Measurements from ENCODE around the gene SLC35D1. TPM values are rescaled to one million over a fixed set of nuclear protein-coding genes. Genes with fewer than 3 reads are reported as not detected.

Gene SLC35D1
- total and polyA plus RNA-seq, 9 of the 15 experiments (the other 6 are each of a cell fraction or from before 2014, with no cell fraction given) = 2.3 to 10.4 (median 6.4) TPM

DNA sequence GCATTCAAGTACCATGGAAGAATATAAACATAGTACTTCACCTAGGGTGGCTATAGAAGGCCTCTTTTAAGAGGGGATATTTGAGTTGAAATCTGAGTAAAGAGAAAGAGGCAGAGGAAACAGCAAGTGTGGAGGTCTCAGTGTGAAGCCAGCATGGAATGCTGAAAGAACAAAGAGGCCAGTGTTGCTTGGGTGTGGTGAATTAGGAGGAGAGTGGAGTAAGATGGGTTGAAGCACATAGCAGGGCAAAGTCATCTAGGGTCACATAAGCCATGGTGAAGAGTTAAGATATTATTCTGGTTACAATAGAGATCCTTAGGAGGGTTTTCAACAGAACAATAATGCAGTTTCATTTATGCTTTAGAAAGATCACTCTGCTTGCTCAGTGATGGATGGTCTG, 43.4 kb upstream of the SLC35D1 start (continued):
- no peak for TF ChIP-seq MYBL2 (IDR thresholded peaks at IDR 0.05; ENCODE audit: low read depth)
- no peak for TF ChIP-seq MYBL2 (CRISPR knock-in tag; IDR thresholded peaks at IDR 0.05; ENCODE audit: borderline replicate concordance)

DNA sequence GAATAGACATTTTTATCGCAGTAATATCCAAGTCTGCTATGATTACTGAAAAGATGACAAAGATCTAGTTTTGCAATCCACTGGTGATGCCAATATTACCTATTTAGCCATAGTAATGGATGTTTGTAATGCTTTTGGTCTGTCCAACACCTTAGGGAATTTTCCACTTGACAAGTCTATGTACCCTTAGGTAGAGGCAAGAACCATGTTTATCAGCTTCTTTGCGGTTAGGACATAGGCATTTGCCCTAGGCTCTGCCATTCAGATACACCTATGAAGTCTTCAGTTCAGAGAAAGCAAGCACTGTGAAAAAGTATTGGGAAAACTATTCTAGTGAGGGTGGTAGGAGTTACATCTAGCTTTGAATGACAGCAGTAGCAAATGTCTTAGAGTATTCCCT, 40.2 kb upstream of the SLC35D1 start:
- no peaks in the 10 kb centered on the region for H3K36me3 ChIP-seq (ENCODE audit: control insufficient read depth, insufficient read depth, low read length)
- DNase-seq (ENCODE audit: extremely low read depth in 1 of 4, low spot score in 3 of 4) = no peak
- no peaks in the 10 kb centered on the region for H3K9me1 ChIP-seq (ENCODE audit: control insufficient read depth, insufficient read depth, low read length)
- H3K9ac ChIP-seq (ENCODE audit: insufficient read depth in 1 of 2, low read depth in 2 of 2, low read length in 2 of 2) = no peak overlapping the region
- intact Hi-C loops (cut with micrococcal nuclease) = no loop called here
- no peak overlapping the region for H3K4me3 ChIP-seq
- CTCF ChIA-PET (ENCODE audit: low intra/inter-chr PET ratio) = no interaction called here
- no peak for ATAC-seq
- no peak overlapping the region for H3K27ac ChIP-seq (ENCODE audit: extremely low read depth, low read depth, low read length)
- in situ Hi-C loops (cut with MboI) = no loop called here
- no peaks in the 10 kb centered on the region for H3K9me3 ChIP-seq (replicated peaks; ENCODE audit: control insufficient read depth, insufficient read depth, low read depth, low read length)
- TF ChIP-seq MYNN (IDR thresholded peaks at IDR 0.05) = no peak
- TF ChIP-seq MYNN (CRISPR knock-in tag; IDR thresholded peaks at IDR 0.05) = no peak
- no peak for TF ChIP-seq ZNF197 (CRISPR knock-in tag; IDR thresholded peaks at IDR 0.05; ENCODE audit: low read depth)
- TF ChIP-seq POLR2B (IDR thresholded peaks at IDR 0.05; ENCODE audit: low read depth, partially characterized antibody) = no peak
- no peak for TF ChIP-seq PCBP1 (IDR thresholded peaks at IDR 0.05; ENCODE audit: low read depth, low read length, poor library complexity, severe bottlenecking)
- no peak for TF ChIP-seq TAF7 (tag; IDR thresholded peaks at IDR 0.05)
- no peak for TF ChIP-seq TGIF2 (CRISPR knock-in tag; IDR thresholded peaks at IDR 0.05)
- TF ChIP-seq CBX1 (IDR thresholded peaks at IDR 0.05; ENCODE audit: low read depth) = no peak
- TF ChIP-seq, protein P1, sequence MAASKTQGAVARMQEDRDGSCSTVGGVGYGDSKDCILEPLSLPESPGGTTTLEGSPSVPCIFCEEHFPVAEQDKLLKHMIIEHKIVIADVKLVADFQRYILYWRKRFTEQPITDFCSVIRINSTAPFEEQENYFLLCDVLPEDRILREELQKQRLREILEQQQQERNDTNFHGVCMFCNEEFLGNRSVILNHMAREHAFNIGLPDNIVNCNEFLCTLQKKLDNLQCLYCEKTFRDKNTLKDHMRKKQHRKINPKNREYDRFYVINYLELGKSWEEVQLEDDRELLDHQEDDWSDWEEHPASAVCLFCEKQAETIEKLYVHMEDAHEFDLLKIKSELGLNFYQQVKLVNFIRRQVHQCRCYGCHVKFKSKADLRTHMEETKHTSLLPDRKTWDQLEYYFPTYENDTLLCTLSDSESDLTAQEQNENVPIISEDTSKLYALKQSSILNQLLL (CRISPR knock-in tag; IDR thresholded peaks at IDR 0.05; ENCODE audit: borderline replicate concordance) = no peak
- no peak for TF ChIP-seq ZNF696 (CRISPR knock-in tag; conservative IDR thresholded peaks at IDR 0.05)
- TF ChIP-seq SREBF2 (CRISPR knock-in tag; IDR thresholded peaks at IDR 0.05) = no peak
- TF ChIP-seq SRSF1 (IDR thresholded peaks at IDR 0.05; ENCODE audit: low read depth, low read length) = no peak
- TF ChIP-seq DNMT1 (IDR thresholded peaks at IDR 0.05) = no peak
- no peak for TF ChIP-seq MEIS2 (IDR thresholded peaks at IDR 0.05; ENCODE audit: partially characterized antibody)
- TF ChIP-seq BRCA1 (IDR thresholded peaks at IDR 0.05) = no peak
- TF ChIP-seq BRCA1 (CRISPR knock-in tag; IDR thresholded peaks at IDR 0.05) = no peak
- no peaks in the 10 kb centered on the region for H4K20me1 ChIP-seq (replicated peaks; ENCODE audit: control insufficient read depth, insufficient read depth, low read length)
- no peak overlapping the region for H2AFZ ChIP-seq (ENCODE audit: low read depth, low read length)
- no peaks in the 10 kb centered on the region for H3K27me3 ChIP-seq (ENCODE audit: control insufficient read depth in 2 of 2, insufficient read depth in 2 of 2, low read length in 2 of 2)
- H3K4me1 ChIP-seq (replicated peaks in 1 of 2; ENCODE audit: control insufficient read depth in 2 of 2, insufficient read depth in 2 of 2, low read length in 2 of 2) = peaks cover 0 to 2% of the 10 kb centered on the region in 2 experiments; a peak in 1 of 5 replicates
- 40% methylated on average over 2 of the region's 2 CpGs for WGBS (ENCODE audit: insufficient coverage, low coverage, missing lambda C conversion rate)
- FAIRE-seq = no peak
- H3K79me2 ChIP-seq (ENCODE audit: control insufficient read depth, insufficient read depth, low read length) = no peaks in the 10 kb centered on the region
- POLR2A ChIA-PET = interaction anchor here (0.8 kb wide), 1 partner anchor 12 kb away, joined by 3 read pairs; no protein-coding TSS in a partner anchor
- BruUV-seq (replicated peaks) = no TSS peak
- H3K4me2 ChIP-seq (ENCODE audit: insufficient read depth, low read length) = no peak overlapping the region
